Stimulated activated CD8-positive, alpha-beta memory T cell treated with anti-CD3 and anti-CD28 coated beads, Interleukin-15, amount 100 ng/mL, for 4 hours (primary cell): ENCODE results near the gene CHRNA10.

Experiments
- DNase-seq, 2 donors: peaks; one replicate each; pipeline ENCODE4 v3.0.0-alpha.2; 2020; ENCODE audit warnings: low read depth in 2 of 2

The CHRNA10 gene

GRCh38 chr11:3635641-3636375 lies 35.4 kb downstream of the CHRNA10 start:
- no peak for DNase-seq

- DNase-seq = no peak
Measured at GRCh38 chr11:3632070-3632660, 39.0 kb downstream of the CHRNA10 start.

DNA sequence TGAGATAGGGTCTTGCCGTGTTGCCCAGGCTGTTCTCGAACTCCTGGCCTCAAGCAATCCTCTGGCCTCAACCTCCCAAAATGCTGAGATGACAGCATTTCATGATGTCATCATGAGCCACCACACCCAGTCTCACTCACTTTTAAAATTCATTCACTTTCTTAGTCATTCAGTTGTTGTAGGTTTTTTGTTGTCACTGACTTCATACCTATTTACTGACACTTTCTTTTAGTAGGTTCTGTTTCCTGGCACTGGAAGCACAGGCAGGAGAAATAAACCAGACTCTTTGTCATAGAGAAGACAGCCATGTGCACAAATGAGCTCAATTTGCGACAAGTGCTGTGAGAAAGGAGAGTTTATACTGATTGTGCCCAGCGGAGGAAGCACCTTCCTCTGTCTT lies 39.9 kb downstream of the CHRNA10 start:
- no peak for DNase-seq

DNA sequence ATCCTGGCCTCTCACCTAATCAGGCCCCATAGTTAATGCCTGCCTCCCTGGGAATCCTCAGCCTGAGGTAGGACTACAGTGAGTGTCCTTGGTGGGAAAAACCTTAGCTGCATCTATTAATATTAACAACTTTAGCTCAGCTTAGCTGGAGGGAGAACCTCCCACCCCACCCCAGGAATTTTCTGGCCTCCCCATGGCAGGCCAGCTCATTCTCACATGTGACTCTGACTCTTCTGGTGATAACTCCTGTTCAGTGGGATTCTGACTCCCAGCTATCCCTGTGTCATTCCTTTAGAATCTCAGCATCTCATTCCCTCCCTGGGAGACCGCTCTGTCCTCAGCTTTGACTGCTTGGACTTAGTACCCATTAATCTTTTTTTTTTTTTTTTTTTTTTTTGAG lies 43.9 kb downstream of the CHRNA10 start:
- no peak for DNase-seq

DNA sequence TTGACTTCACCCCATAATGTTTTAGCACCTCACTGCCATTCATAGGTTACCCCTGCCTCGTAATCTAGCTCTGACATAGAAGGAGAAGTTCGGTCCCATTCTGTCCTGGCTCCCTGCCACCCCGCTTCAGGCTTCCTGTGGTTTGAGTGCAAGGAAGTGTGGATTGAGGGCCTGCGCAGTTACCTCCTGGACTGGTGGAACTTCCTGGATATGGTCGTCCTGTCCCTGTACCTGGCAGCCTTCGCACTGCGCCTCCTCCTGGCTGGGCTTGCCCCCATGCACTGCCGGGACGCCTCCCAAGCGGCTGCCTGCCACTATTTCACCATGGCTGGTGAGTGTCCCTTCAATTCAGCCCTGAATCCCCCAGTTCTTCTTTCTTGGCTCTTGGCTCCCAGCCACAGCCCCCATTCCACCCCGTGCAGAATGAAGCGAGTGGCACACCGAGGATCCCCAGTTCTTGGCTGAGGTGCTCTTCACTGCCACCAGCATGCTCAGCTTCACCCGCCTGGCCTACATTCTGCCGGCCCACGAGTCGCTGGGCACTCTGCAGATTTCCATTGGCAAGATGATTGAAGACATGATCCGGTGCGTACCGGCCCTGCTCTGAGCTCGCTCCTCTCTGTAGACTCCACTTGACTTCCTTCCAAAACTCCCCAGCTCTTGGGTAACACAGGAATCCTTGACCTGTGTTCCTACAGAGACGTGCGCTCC lies 44.8 kb downstream of the CHRNA10 start:
- no peak for DNase-seq

DNA sequence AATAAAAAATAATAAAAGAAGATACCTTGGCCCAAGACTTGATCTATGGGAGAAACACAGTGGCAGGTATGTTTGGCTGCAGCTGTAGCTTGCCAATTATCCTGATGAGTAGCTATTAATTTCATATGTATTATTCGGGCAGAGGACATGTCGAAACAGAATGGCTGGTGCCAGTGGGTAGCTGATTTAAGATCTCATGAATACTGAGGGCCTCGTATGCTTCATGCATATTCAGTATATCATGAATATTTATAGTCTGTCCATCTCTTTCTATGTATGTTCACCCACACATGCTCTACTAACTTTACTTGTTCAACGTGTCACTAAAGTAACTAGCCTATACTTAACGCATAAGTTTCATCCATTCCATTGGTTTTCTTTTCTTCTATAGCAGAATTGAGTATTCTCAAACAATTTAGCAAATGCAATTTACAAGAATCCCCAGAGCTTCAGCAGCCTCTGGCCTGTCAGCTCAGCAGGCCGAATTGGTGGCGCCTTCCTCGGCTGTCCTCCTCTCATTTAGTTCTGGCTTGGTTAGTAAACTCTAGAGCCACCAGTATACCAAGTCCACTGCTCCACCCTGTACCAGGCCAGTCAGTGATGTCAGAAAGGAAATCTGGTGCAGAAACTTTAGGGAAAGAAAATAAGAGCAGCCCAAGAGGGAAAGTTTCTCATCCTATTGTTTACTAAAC lies 47.3 kb downstream of the CHRNA10 start:
- DNase-seq = no peak

DNA sequence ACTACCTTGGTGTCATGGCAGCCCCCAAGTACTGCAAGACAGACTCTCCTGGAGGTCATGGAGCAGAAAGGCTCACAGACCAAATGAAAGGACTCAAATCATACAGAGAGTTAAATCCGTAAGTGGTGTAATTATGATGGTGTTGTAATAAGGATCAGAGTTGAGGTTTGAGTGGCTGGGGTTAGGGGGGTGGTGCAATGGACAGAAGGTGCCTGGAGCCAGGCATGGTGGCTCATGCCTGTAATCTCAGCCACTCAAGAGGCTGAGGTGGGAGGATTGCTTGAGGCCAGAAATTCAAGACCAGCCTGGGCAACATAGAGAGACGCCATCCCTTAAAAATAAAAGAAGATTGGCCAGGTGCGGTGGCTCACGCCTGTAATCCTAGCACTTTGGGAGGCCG lies 48.1 kb downstream of the CHRNA10 start:
- DNase-seq = no peak

DNA sequence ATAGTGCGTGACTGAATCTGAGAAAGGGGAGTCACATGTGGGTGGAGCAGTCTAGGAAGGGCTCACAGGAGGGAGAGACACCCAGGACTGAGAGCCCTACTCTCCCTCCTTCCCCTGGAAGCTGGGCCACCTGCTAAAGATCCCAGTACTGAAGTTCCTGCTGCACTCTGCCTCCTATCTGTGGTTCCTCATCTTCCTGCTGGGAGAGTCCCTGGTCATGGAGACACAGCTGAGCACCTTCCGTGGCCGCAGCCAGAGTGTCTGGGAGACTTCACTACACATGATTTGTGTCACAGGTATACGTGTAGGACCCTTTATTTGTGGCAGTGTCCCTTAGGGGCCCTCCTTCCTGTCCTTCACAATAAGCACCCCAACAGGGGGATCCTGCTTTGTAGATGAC lies 48.7 kb downstream of the CHRNA10 start:
- DNase-seq = no peak

DNA sequence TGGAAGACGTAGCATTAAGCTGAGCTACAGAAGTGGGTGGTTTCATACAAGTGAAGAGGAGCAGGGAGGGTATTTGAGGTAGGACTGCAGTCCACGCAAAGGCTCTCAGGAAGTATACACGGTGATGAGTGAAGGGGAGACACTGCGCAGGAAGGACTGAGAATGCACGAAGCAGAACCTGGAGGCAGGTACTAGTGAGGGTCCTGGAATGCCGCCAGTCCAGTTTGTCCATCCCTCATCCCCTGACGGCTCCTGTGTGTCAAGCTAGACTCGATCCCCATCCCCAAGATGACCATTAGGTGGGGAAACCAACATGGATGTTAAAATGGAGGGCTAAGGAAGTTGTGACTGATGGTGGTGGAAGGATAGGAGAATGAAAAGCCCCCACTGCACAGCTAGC lies 53.2 kb downstream of the CHRNA10 start:
- no peak for DNase-seq

GRCh38 chr11:3616721-3617460 lies 54.3 kb downstream of the CHRNA10 start:
- no peak for DNase-seq

DNA sequence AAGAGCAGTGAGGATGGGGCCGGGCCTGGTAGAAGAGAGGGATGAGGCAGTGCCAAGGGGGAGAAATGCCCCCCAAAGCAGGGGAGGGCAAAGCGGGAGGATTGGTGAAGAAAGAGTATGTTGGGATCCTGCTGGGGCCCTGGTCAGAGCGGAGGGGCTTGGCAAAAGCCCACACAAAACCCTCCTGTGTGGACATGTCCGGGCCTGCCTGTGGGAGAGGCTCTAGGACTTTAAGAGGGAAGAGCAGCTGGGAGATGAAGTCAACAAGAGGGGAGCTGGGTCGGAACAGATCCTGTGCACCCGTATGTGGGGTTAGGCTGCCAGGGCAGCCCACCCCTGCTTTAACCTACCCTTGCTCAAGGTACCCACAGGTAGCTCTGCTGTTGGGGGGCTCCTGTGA lies 55.2 kb downstream of the CHRNA10 start:
- no peak for DNase-seq
